MM.1S (cell line): Measurements from ENCODE around the gene NDUFAF7.

ENCODE experiments used
- CTCF ChIP-seq: fragments of 300-600 bp; sonication (generic); IDR thresholded peaks from 2 replicates; pipeline ENCODE4 v1.5.1; 2016; ENCODE audit warnings: antibody characterized with exemption, low read length, mixed read lengths
- EZH2 ChIP-seq: fragments of 300-600 bp; sonication (generic); optimal IDR thresholded peaks from 2 replicates; pipeline ENCODE3; 2017; ENCODE audit warnings: low read depth, mild to moderate bottlenecking, antibody characterized with exemption, low read length, mixed read lengths

- TF ChIP-seq CTCF: no peak
- no peak for TF ChIP-seq EZH2
Observed at GRCh38 chr2:37205689-37206341, 25.6 kb upstream of the NDUFAF7 start.
